NCI-H748 treated with DMSO at 0.1 percent for 48 hours (cell line): ENCODE measurements around the gene GABPB2.

Experiments
- DNase-seq: peaks from one replicate; lab custom pipeline; 2025; lab: John Stamatoyannopoulos, UW

GABPB2 gene

DNA sequence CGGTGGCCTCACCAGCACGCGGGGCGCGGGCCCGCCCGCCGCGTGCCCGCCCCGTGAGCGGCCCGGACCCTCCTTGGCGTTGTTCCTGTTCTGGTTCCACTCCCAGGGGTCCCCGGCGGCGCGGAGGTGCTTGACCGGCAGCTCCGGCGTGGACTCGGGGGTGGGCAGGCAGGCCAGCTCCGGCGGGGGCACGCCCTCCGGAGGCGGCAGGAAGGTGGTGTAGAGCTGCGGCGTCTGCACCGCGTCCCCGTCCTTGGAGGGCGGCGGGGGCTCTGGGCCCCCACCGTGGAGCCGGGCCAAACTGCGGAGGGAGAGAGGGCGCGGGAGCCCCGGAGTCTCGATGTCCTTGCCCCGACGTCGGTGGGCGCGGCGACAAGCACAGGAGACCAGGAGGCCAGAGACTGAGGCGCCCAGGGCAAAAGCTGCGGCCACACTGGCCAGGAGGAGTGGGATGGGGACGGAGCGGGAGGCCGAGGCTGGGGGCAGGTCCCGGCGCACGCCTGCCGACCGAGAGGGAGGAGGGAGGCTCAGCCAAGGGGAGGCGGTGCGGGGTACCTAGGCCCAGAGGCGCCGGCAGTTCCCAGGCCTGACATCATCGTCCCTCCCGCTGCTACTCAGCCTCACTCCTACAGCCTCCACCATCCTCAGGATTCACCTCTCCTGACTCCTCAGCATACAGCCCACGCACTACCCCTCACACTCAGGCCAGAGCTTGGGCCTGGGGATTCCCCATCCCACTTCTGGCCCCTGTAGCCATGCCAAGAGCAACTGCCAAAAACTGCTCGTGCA lies 62.7 kb downstream of the GABPB2 start:
- DNase-seq: no peak

DNA sequence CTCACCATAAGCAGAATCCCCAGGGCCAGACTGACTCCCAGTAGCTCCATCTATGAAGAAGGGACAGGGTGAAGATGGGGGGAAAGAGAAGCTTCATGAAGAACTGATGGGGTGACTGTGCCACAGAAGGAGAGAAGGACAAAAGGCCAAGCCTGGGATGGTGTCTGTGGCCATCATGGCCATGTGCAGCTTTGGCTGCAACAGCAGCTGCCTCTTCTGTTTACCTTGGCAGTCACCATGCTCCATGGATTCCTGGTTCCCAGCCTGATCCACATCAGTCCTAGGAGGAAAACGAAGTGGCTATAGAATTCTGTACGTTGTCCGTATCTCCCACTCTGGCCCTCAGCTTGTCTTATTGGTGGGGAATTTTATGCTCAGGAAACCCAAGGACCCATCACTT lies 63.8 kb downstream of the GABPB2 start:
- DNase-seq: no peak

DNA sequence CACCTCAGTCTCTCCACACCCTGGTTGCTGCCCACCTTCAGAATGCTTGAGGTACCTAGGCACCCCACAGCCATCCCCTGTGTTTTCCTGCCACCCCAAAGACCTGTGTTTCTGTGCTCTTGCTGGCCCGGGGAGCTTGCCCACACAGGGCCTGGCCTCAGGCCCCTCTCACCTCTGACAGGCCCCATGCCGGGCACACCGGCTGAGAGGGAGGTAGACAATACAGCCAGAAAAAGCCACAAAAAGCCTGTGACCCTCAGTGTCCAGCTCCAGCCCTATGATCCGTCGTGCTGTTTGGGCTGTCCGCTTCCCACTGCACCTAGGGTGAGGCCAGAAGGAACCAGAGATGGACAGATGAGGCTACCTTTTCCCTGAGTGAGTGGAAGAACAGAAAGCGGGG lies 64.4 kb downstream of the GABPB2 start:
- no peak for DNase-seq

DNA sequence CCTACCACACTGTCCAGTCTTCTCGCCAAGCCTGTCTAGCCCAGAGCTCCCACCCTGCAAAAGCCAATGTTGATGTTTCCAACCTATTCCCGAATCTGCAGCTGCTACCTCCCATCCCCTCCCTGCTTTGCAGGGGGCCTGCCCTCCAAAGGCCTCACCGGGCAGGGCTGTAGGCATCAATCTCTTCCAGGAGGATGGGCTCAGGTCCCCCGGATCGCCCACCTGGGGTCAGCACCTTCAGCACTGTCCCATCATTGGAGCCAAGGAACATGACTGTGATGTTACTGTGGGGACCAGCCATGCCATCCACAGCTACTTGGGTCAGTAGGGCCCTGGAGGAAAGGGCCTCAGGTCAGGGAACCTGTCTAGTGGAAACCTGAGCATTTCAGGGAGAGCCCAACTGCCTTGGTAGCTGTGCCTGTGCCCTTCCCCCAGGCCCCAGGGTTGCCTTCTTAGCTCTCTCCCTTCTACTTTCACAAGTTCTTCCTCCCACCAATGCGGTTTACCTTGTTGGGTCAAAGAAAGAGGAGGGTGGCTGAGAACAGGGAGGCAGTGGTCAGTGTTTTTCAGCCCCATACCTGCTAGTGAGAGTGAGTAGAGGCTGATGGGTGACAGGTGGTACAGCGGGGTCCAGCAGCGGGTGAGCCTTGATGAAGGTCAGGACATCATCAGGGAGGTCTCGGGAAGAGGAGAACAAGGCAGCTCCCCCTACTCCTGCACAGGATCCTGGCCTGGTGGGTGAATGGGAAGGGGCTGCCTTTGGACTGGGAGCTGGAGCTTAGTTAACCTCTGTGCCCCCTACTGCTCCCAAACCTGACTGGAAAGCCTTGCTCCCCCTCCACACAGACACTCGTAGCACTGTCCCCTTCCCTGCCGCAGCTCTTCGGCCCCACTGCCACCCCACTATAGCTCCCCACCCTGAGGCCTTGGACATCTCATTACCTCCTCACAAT lies 65.1 kb downstream of the GABPB2 start:
- DNase-seq: no peak

DNA sequence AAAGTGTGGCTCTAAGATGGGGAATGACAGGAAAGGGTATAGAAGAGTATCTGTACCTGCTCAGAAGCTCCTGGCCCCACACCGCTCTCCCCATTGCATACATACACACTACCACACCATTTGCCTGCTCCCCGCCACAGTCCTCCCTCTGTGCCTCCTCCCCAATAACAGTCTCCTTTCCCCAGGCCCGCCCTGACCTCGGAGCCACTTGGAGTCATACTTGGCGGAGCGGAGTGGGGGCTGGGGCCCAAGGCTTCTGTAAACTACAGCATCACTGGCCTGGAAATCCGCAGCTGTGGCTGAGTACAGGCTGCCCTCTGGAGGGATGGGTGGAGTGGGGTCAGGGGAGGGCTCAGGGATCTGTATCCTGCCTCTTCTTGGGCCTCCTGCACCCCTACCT lies 67.2 kb downstream of the GABPB2 start:
- no peak for DNase-seq

DNA sequence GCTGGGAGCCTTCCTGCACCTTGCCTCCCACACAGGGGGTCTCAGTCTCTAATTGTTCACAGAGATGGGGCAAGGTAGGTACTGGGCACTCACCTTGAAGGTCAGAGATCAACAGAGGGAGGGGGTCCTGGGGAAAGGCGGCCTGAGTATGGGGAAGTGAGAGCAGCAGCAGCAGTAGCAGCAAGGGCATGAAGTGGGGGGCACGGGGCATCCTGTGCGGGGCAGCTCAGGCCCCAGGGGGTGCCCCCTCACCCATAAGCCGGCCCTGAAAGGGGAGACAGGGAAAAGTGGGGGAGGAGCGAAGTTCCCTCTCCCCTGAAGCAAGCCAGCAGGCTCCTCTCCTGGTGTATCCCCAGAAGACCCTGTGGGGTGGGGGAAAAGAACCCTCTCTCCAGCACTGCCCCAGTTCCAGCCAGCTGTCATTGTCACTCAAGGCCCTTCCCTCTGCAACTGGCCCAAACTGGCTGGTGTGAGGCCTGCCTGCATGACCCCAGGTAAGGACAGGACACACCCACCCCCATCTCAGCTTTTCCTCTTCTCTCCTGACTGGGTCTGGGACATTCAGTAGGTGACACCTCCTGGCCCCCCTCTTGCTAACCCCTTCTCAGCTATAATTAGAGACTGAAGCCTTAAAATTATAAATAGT lies 72.0 kb downstream of the GABPB2 start:
- no peak for DNase-seq

DNA sequence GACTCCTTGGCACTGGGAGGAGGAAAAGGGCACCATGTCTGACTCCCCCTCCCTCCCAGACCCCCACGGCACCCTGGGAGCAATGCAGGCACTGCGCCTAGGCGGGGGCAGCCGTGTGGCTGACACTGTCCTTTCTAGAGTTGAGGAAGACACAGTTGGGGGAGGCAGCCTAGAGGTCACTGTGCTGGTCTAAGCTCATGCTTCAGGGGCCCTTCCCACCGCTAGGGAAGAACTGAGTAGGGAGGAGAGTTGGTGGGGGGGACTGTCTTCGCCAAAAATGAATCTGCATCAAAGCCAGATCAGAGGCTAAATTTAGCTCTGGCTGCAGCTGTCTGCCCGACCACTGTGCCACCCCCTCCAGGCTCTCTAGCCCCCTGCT lies 72.5 kb downstream of the GABPB2 start:
- DNase-seq: no peak

DNA sequence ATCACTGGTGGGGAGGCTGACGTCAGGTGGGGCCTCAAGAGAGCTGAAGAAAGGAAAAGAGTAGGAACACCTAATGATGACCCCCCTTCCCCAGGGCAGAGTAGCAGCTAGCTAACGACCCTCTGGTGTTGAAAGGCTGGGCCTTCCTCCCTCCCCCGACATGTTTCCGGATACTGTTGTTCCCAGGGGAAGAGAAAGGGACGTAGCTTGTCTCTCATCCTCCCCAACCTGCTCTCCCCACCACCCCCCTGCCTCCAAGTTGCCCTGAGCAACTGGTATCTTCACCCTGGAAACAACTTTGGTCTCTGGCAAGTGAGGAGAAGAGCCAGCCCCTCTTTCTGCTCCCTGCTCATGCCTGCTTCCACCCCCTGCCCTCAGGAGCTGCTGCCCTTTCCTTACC lies 73.4 kb downstream of the GABPB2 start:
- DNase-seq: no peak

DNA sequence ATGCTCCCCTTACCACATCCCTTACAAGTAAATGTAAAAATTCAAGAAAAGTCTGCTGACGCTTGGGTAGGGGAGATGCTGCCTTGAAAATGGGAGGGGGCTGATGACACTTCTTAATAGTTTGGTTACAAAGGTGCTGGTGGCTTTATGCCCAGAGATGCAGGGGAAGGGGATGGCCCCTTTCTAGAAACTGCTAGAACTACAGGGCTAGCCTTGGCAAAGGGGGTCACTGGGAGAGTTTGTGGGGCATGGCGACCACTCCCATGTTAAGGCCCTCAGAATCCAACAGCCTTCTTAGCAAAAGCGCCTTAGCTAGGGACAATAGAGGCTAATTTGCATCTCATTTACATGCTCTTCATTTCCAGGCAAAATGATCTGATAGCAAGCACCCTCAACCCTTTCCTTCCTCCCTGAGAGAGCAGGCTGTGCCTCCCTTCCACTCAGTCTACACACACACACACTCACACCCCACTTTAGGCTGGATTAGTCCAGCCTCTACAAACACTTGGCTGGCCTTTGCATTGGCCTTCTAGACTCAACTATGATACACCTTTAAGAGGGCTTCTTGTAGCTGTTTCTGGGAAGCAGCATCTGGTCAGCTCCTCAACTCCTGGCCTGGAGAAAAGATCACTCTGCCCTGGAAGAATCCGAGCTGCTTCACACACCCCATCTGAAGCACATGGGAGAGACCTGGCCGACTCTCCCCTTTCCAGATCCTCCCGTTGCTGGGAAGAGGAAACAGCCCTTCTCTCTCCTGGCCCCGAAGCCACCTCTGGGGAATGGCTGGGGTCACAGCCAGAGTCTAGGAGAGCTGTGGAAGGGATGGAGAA lies 74.1 kb downstream of the GABPB2 start:
- DNase-seq: no peak

DNA sequence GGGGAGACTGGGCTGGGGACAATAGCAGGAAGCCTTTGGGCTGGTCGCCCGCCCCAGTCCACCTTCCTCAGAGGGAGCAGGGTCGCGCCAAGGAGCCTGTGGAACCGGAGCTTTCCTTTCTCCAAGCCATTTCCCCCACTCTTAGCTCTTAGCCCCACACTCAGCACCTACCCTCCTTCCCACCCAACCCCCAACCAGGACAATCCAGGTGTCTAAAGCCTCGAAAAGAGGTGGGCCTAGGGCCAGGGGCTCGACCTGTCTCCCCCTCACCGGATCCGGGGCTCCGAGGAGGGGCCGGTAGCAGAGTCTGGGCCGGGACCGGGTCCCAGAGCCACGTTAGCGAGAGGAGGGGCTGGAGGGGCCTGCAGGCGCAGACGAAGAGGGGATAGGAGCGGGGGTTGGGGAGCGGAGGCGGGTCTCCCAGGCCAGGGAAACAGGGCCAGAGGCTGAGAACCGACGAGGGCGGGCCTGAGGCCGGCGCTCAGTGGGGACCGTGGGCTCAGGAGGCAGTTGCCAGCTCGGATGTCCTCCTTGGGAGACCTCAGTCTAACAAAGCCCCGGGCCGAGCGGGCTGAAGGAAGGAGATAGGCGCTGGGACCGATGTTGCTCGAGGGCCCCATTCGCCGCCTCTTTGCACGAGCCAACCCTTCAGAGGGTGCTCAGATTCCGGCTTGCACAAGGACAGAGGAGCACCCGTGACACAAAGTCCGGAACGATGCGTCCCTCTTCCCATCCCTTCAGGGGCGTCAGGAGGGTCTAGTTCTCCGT lies 74.9 kb downstream of the GABPB2 start:
- no peak for DNase-seq

DNA sequence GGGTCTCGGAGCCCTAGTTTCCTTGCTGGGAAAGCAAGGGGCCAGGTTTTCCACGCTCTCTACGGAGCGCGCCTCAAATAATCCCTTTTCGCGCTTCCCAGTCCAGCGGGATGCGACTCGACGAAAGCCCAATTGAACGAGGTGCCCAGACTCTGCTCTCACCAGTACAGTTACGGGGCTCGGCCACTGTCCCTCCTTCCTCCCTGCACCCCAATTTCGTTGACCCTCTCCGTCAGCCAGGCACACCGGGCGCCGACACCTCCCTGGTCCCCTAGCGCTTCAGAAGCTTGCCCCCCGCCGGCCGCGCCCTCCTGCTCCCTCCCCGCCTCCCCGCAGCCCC lies 75.5 kb downstream of the GABPB2 start:
- no peak for DNase-seq

DNA sequence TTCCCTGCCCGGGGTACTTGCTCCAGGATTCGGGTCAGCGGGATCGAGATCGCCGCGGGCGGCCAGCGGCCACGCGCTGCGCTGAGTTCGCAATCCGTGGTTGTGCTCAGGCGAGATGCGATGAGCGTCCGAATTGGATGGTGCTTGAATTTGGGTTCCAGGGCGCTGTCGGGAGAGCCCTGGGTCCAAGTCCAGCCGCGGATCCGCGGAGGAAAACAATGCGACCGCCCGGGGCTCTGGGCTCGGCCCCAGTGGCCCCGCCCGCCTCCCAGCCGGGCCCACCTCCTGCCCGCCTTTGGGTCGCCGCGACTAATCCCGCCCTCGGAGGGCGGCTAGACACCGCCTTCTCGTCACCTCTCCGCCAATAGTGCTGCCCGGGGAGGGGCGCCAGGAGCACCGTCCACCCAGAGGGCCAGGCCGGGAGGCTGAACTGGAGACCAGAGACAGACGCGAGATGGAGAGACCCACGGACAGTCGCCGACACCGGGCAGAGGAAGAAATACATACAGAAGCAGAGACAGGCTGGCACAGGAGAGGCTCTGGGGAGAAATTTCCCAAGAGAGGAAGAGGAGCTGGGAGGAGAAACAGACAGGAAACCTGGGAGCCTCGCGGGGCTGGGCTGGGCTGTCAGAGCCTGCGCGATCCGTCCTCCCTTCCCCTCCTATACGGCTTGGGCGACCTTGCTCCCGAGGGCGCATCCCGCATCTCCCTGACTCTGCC lies 76.0 kb downstream of the GABPB2 start, which contains the start of gene SEMA6C:
SEMA6C (minus strand) TSS at position 220 of the 720 bp plus-strand sequence. CDS start 4,010 bp downstream, outside the sequence.
- DNase-seq: peak; percentile 84

DNA sequence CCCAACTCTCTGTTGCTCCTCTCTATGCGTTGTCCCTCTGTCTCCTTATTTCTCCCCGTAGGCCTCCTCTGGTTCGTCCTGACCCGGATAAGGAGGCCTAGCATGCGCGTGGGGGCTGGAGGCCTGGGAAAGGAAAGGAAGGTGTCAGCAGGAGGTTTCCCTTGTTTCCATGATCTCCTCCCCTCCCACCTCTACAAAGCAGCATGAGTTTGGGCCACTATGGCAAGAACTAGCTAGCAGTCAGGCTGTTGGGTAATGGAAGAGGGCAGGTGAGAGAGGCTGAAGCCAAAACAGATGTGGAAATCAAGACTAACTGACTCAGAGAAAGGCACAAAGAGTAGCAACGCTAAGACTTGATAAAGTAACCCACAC lies 76.6 kb downstream of the GABPB2 start:
- DNase-seq: no peak

DNA sequence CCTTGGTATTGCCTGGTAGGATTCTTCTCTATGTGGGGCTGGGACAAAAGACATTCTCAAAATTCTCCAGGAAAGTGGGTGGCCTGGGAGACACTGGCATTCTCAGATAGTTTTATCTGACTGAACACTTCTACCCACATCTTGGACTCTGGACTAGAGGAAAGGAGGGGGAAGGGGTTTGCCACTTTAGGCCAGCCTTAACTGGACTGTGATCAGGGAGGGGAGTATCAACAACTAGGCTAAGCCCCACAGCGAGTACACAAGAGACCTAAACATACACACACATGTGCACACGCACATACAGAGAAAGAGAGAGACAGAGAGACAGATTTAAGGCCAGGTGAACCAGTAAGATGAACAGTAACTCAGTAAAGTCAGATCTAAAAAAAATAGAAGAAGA lies 77.1 kb downstream of the GABPB2 start:
- no peak for DNase-seq

DNA sequence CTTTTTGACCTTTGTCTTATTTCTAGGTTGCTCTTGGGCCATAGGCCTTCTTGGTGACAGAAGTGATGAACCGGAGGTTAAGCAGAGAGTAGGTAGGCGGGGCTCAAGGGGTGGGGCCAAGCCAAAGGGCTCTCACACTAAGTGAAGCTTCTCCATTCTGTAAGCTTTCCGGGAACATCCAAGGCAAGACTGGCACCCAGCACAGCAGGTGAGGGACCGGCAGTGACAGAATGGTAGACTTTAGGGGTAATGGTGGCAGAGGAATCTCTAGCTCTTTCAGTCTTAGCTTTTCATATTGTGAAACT lies 85.9 kb downstream of the GABPB2 start, which contains the start of gene TNFAIP8L2:
TNFAIP8L2 (plus strand) TSS at position 135 of the 305 bp plus-strand sequence. CDS start 2,049 bp downstream, outside the sequence.
- DNase-seq: no peak

DNA sequence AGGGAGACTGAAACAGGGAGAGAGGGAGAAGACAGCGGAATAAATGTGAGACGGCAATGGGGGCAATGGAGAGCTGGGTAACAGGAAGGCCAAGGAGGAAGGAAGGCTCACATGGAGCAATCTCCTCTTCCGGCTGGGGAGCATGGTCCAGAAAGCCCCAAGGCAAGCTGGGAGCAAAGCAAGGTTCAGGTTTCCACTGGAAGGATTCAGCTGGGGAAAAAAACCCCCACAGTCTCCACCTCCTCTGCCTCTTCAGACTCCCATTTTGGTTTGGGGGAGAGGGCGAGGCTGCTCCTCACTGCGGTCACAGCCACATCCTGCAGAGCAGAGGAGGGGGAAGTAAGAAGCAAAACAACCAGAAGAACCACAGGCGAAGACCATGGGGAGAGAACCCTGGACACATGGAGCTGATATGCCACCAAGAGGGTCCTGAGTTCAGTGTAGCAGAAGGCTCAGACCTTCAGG lies 86.5 kb downstream of the GABPB2 start:
- no peak for DNase-seq

DNA sequence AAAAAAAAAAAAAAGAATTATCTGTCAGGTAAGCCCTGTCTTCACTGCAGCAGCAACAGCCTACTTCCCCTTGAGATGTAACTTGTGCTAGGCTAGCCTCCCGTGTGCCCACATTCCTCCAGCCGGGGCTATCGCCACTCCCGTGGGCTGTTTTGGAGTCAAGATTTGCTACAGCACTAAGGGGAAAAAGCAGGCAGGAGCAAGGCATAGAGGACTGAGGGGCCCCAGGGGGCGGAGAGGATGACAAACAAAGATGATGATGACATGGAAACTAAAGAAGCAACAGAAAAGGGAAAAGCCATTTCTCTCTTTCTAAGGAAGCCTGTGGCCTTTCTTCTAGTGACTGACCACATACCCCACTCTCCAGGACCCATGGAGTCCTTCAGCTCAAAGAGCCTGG lies 87.8 kb downstream of the GABPB2 start:
- no peak for DNase-seq

DNA sequence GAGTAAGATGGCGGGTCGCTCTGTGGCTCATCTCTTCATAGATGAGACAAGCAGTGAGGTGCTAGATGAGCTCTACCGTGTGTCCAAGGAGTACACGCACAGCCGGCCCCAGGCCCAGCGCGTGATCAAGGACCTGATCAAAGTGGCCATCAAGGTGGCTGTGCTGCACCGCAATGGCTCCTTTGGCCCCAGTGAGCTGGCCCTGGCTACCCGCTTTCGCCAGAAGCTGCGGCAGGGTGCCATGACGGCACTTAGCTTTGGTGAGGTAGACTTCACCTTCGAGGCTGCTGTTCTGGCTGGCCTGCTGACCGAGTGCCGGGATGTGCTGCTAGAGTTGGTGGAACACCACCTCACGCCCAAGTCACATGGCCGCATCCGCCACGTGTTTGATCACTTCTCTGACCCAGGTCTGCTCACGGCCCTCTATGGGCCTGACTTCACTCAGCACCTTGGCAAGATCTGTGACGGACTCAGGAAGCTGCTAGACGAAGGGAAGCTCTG lies 88.2 kb downstream of the GABPB2 start:
- DNase-seq: no peak

DNA sequence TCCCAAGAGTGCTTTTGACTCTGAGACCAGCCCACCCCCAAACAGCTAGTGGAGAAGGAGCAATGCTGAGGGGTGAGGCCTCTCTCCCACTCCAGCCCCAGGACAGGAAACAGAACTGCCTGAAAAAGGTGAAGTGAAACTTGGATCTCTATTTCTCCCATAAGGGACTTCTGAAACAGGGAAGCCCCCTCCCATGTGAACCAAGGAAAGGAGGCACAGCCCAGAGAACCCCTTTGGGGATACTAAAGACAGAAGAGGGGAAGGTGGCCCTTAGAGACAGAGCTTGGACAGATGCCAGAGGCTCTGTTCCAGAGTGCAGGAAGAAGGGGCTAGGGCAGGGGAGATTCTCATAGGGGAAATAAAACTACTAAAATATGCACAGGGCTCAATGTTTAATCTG lies 88.8 kb downstream of the GABPB2 start:
- DNase-seq: no peak

DNA sequence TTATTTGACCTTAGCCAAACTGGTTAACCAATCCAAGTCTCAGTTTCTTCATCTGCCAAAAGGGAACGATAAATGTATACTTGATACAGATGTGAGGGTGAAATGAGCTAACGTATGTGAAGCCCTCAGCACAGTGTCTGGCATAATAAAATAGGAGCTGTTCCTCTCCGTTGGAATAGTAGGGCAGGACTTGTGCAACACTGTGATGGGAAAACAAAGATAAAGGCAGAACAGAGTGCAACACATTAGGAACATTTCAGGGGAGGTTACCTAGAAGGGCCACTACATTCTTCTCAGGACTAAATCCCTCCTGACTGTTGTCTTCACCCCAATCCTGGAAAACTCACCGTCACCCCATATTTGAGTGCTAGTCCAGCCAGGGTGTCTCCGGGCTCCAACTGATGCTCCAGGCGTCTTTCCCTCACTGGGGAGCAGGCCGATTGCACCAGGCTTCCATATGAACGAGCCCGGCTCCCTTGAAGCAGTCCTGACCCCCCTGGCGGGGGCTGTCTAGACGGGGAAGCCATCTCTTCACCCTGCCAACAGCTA lies 94.2 kb downstream of the GABPB2 start:
- no peak for DNase-seq
